ENCODE results near the gene MRPL4. TPM values are rescaled to one million over a fixed set of nuclear protein-coding genes. Genes with fewer than 3 reads are reported as not detected.

The MRPL4 gene
- total RNA-seq: 76.8 and 81.8 TPM in 2 replicates

DNA sequence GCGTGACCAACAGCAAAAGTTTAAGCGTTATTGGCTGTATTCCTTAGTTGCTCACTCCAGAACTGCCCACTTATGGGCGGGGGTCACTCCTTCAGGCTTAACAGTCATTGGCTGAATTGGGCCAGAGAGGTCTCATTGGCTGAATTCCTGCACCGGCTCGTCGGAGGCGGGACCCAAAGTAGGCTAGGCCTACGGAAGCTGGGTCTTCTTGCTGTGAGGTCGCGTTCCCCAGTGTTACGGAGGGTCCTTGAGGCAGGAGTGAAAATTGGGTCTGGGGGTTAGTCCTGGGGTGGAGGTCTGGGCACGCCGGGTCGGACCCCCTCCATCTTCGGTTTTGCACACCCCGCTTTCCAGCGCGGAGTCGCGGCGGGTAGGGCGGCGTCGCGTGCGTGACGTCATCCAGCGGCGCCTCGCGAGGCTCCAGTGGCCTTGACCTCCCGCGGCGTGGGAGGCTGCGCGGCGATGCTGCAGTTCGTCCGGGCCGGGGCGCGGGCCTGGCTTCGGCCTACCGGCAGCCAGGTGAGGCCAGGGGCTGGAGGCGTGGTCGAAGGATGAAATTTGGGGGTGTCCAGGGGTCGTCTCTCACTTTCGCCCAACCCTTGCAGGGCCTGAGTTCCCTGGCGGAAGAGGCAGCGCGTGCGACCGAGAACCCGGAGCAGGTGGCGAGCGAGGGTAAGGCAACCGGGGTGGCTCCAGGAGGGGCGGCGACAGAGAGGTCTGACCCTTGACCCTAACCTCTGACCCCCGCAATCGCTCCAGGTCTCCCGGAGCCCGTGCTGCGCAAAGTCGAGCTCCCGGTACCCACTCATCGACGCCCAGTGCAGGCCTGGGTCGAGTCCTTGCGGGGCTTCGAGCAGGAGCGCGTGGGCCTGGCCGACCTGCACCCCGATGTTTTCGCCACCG, at the start of gene MRPL4:
TSS of gene MRPL4 (plus strand) at position 423 of the 903 bp plus-strand sequence. CDS start at position 463, 40 bp downstream.
- intact Hi-C loops (cut with micrococcal nuclease): loop anchor here (1.0 to 5.0 kb wide), 7 partner anchors 7 to 445 kb away; partner anchors contain the start of gene RAVER1

- intact Hi-C loops (cut with micrococcal nuclease): no loop called here
Observed at GRCh38 chr19:10203686-10204085, 48.3 kb upstream of the MRPL4 start.

DNA sequence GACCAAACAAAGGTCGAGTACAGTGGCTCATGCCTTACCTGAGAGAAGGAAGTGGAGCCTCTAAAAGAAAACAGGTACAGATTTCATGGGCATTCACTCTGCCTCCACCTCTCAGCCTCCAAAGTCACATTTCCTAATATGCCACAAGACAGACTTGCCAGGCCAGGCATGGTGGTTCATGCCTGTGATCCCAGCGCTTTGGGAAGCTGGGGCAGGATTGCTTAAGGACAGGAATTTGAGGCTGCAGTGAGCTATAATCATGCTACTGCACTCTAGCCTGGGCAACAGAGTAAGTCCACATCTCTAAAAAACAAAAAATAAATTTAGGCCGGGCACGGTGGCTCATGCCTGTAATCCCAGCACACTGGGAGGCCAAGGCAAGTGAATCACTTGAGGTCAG, 46.4 kb upstream of the MRPL4 start:
- intact Hi-C loops (cut with micrococcal nuclease): no loop called here

- intact Hi-C loops (cut with micrococcal nuclease): no loop called here
Observed at GRCh38 chr19:10206226-10206885, 45.7 kb upstream of the MRPL4 start.

GRCh38 chr19:10207026-10207425, 45.0 kb upstream of the MRPL4 start:
- intact Hi-C loops (cut with micrococcal nuclease): no loop called here

DNA sequence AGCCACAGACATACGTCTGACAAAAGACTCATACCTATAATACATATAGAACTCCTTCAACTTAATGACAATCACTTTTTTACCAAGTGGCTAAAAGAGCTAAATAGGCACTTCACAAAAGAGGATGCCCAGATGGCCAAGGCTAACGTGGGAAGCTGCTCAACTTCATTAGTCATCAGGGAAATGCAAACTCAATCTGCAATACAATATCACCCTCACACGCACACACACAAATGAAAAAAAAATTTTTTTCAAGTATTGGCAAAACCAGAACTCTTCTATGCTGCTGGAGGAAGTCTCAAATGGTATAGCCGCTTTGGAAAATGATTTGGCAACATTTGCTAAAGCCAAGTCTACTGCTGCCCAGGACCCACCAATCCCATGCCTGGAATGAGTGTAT, 42.7 kb upstream of the MRPL4 start:
- intact Hi-C loops (cut with micrococcal nuclease): no loop called here

DNA sequence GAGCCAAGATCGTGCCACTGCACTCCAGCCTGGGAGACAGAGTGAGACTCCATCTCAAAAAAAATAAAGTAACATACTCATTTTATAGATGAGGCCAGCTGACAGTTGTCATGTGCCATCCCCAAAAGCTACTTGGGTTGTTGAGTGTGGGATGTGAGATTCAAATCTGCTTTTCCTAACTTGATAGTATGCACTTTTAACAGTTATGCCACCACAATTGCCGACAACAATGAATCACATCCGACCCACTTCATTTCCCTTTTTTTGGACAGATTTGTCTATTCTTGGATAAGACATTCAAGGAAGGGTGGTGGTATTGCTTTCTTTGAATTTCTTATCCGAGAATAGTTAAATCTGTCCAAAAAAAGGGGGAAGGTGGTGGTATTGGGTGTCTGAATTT, 41.0 kb upstream of the MRPL4 start:
- intact Hi-C loops (cut with micrococcal nuclease): no loop called here

DNA sequence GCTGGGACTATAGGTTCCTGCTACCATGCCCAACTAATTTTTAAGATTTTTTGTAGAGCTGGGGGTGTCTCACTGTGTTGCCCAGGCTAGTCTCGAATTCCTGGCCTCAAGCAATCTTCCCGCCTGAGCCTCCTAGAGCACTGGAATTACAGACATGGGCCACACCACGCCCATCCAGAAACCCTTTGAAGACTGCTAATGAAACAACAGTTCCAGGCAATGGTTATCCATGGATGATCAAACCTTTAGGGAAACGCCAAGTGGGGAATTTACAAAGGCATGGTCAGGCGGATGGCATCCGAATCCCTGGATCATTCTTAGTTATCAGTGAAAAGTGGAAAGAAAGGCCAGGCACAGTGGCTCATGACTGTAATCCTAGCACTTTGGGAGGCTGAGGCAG, 40.3 kb upstream of the MRPL4 start:
- intact Hi-C loops (cut with micrococcal nuclease): no loop called here

DNA sequence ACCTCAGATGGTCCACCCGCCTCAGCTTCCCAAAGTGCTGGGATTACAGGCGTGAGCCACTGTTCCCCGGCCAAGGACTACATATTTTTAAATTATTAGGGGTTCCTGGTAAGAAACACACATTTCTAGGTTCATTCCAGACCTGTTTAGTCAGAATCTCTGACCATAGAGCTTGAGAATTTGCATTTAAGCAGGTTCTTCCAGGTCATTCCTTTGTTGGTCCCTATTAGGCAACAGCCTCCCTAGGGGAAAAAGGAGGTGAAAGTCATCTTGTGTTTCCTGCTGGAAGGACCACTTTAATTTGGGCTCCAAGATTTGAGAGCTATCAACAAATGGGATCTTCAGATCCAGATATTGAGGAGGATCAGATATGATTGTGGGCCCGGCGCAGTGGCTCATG, 37.2 kb upstream of the MRPL4 start:
- intact Hi-C loops (cut with micrococcal nuclease): no loop called here

DNA sequence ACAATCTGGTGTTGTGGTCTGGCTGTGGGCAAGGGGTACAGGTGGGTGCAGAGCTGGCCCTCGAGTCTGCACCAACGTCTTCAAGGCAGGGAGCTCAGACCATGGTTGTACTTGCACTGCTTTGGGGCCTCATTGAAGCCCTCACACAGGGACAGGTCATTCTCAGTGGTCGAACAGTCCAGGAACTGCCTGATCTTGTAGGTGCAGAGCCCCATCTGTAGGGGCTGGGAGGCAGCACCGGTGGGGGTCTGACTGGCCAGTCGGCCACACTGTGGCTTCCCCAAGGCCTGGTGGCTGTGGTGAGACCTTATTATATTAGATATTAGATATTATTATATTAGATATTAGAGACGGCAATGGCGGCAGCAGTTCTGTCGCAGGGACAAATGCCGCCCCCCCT, 34.9 kb upstream of the MRPL4 start:
- intact Hi-C loops (cut with micrococcal nuclease): no loop called here

DNA sequence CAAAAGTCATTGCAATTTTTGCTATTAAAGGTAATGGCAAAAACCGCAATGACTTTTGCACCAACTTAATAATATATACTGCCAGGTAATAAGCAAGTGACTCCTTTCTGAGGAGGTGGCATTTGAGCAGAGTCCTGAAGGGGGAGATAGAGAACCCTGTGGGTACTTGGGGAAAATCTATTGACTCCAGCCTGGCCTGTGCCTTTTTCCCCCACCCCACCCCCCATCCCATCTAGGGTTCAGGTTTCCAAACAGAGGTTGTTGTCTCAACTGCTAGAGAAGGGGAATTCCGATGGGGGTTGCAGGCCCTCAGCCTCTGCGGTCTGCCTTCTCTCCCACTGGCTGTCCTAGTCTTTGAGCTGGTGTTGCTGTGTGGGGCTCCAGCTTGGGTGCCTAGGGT, 32.3 kb upstream of the MRPL4 start:
- intact Hi-C loops (cut with micrococcal nuclease): loop anchor here (1.0 to 2.0 kb wide), 2 partner anchors 25 to 31 kb away; partner anchors contain the start of gene DNMT1

DNA sequence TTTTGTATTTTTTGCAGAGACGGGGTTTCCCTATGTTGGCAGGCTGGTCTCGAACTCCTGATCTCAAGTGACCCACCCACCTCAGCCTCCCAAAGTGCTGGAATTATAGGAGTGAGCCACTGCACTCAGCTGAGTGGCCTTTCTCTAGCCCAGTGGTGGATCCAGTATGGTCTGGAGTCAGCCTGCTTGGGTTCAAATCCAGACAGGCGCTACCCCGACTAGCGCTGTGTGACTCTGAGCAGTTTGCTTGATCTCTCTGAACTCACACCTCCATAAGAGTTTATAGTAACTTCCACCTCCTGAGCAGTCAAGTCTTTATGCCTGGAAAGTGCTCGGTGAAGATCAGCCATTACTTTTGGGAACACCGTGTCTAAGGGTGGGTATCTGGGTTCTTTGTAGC, 31.3 kb upstream of the MRPL4 start:
- intact Hi-C loops (cut with micrococcal nuclease): no loop called here

DNA sequence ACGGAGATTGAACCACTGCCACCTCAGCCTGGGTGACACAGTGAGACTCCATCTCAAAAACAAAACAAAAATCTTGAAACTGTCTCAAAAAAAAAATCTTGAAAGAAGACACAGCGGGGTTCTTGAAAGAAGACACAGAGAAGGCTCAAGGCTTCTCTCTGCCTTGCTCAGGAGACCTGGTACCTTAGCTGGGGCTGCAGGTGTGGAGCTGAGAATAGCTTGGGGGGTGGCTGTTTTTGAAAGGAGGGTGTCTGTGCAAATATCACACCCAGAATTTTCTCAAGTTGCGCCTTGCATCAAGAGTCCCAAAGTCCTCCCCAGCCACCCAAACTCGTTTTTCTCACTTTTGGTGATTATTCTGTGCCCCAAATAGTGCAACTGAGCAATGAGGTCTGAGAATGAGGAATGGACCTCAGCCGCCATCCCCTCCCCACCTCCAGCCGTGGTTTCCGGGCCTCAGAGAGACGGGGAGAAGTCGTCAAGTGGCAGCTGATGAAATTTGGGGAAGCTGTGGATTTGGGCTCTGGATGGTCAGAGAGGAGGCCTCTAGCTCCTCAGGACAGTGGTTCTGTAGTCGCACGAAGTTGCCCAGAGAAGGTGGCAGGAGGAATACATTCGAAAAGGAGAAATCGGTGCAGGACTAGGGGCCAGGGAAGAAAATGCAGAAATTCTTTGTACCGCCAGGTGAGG, 29.7 kb upstream of the MRPL4 start:
- intact Hi-C loops (cut with micrococcal nuclease): no loop called here

DNA sequence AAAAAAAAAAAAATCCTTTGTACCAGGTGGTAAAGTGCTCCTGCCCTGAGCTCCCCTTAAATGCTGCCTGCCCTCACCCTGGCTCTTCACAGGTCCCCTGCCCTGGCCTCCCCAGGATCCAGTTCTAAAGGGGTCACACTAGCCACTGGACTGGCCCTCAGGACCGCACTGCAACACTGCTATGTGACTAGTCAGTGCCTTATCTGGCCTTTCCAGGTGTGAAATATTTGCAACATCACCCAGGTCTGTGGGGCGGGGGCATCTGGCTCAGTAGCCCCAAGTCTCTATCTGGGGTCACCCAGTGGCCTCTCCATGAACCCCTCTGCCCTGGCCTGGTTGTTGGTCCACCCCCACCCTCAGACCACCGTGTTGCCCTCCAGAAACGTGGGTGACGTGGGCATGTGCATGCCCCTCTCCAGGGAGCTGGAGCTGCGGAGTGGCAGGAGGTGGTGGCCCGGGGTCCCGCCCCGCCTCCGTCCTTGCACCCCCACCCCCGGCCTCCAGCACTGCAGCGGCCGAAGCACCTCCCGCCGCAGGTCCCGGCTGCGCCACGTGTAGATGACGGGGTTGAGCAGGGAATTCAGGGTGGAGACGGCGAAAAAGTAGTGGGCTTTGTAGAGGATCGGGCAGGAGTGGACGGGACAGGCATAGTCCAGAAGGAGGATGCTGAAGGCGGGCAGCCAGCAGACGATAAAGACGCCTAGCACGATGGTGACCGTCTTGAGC, 28.4 kb upstream of the MRPL4 start:
- intact Hi-C loops (cut with micrococcal nuclease): no loop called here

DNA sequence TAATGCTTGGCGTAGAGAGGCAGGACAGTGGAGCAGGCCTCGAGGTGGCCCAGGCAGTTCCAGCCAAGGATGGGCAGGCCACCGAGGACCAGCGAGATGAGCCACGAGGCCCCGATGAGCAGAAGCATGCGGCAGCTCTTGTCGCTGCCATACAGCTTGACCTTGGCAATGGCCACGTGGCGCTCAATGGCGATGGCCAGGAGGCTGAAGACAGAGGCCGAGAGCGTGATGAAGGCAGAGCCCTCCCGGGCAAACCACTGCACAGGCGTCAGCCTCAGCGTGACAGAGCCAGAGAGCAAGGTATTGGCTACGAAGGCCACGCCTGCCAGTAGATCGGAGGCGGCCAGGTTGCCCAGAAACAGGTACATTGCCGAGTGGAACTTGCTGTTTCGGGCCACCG, 27.7 kb upstream of the MRPL4 start:
- intact Hi-C loops (cut with micrococcal nuclease): no loop called here

DNA sequence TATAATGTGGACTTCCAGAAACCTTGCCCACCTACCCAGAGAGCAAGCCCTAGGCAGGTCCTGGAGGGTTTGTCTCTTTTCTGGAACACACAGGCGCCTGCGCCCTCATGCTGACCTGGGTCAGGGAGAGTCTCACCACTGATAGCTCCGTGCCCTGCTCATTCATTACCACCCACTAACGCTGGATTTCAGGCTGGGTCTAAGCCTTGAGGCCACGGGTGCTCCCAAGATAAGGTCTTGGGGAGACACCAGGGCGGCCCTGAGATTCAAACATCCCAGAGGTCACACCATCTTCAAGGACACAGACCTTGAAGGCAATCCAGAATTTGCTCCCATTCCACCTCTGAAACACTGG, 26.0 kb upstream of the MRPL4 start:
- intact Hi-C loops (cut with micrococcal nuclease): no loop called here

DNA sequence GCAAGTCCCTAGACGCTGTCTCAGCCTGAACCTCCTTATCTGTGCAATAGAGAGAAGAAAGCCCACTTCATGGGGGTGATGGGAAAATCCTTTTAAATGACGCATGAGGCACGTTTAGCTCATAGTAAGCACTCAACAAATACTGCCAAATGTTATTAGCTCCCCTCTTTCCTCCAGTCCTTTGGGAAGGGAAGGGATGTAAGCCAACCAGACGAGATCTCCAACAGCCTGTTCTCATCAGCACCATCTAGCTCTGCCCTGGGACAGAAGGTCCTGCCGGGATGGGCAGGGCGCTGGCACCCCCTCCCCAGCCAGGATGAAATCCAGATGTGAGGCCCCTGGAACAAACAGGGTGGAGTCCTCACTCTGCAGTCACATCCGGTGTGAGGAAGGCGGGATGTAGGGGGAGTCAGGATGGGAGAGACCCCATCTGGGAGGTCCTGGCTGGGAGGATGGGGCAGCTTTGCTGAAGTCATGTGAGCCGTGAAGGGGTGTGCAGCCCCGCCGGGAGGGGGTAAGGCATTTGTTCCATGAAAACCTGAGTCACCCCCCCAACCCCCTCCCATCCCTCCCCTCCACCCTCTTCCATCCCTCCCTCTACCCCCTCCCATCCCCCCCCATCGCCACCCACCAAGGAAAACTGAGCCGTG, 25.5 kb upstream of the MRPL4 start:
- intact Hi-C loops (cut with micrococcal nuclease): no loop called here

- intact Hi-C loops (cut with micrococcal nuclease): no loop called here
Observed at GRCh38 chr19:10227026-10227971, 24.7 kb upstream of the MRPL4 start.

GRCh38 chr19:10228393-10228792, 23.6 kb upstream of the MRPL4 start:
- intact Hi-C loops (cut with micrococcal nuclease): no loop called here

DNA sequence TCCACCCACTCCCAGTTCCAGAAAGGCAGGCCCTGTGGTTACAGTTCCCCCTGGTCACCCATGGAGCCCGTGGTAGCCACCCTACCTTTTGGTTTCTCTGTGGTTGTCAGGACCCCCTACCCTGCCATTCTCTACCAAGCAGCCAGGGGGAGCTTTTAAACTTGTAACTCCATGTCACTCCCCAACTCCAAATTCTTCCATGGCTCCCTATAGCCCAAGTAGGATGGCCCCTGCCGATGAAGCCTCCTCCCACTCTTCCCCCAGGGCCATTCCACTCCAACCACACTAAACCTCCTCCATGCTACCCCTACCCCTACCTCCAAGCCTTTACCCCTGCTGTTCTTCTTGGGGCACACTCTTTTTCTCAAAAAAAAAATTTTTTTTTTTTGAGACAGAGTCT, 23.1 kb upstream of the MRPL4 start:
- intact Hi-C loops (cut with micrococcal nuclease): loop anchor here (1.0 kb wide), 1 partner anchor 21 kb away; no protein-coding TSS in a partner anchor

Measured in T-helper 1 cell treated with Interleukin-12 subunit alpha and Interleukin-12 subunit beta and Interleukin-4 antibody, amounts not matched to agents 30 ng/mL and 1 ng/mL, for 36 hours (primary cell).